Measurements from ENCODE around the gene NUDT4.
"Not testable (repeated sequence)": the region's sequence is repeated elsewhere in the genome, so short reads cannot be mapped to it uniquely, and the experiment has no call there.

NUDT4 gene

GRCh38 chr12:93429852-93430251, 52.1 kb downstream of the NUDT4 start:
- DNase-seq, result no peak

GRCh38 chr12:93430280-93430679, 52.6 kb downstream of the NUDT4 start:
- no peak for DNase-seq

- not testable (repeated sequence) for DNase-seq
Observed at GRCh38 chr12:93432031-93432430, 54.3 kb downstream of the NUDT4 start.

GRCh38 chr12:93434256-93434865, 56.6 kb downstream of the NUDT4 start:
- no peak for DNase-seq

GRCh38 chr12:93438266-93439050, 60.7 kb downstream of the NUDT4 start:
- DNase-seq, result no peak

- no peak for DNase-seq
Observed at GRCh38 chr12:93440043-93440835, 62.5 kb downstream of the NUDT4 start.

- no peak for DNase-seq
Observed at GRCh38 chr12:93441081-93441616, 63.4 kb downstream of the NUDT4 start.

- DNase-seq, result peak; percentile 94
Observed at GRCh38 chr12:93441617-93442410, 64.1 kb downstream of the NUDT4 start, which contains the start of gene UBE2N. UBE2N (minus strand) TSS chr12:93441947; CDS start chr12:93441884, 63 bp downstream.

GRCh38 chr12:93442411-93443340, 65.0 kb downstream of the NUDT4 start:
- no peak for DNase-seq

- no peak for DNase-seq
Observed at GRCh38 chr12:93443576-93443975, 65.9 kb downstream of the NUDT4 start.

GRCh38 chr12:93447555-93448290, 70.0 kb downstream of the NUDT4 start:
- no peak for DNase-seq

- no peak for DNase-seq
Observed at GRCh38 chr12:93448796-93449195, 71.1 kb downstream of the NUDT4 start.

- no peak for DNase-seq
Observed at GRCh38 chr12:93449277-93449676, 71.6 kb downstream of the NUDT4 start.

GRCh38 chr12:93451423-93452158, 73.9 kb downstream of the NUDT4 start:
- DNase-seq, result no peak

GRCh38 chr12:93453633-93454032, 75.9 kb downstream of the NUDT4 start:
- DNase-seq, result no peak

- no peak for DNase-seq
Observed at GRCh38 chr12:93456077-93456476, 78.4 kb downstream of the NUDT4 start.
